ENCODE measurements around the gene DNAH14.
"Not testable (repeated sequence)": the region's sequence is repeated elsewhere in the genome, so short reads cannot be mapped to it uniquely, and the experiment has no call there.

The DNAH14 gene

DNA sequence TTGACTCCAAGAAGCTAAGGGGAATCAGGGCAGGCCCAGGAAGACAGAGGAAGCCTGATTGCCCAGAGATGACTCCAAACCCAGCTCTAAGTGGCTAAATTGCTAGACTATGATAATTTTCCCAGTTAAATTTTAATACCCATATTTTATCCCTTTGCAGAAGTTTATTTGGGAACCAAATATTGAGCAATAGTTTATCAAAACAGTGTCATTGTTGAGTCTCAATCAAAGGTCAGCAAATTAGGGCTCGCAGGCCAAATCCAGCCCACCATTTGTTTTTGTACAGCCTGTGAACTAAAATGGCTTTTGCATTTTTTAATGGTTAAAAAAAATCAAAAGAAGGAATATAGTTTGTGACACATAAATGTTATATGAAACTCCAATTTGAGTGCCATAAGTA lies 451.2 kb downstream of the DNAH14 start:
- no peak for DNase-seq (ENCODE audit: extremely low read depth in 1 of 2, low read depth in 1 of 2)

DNA sequence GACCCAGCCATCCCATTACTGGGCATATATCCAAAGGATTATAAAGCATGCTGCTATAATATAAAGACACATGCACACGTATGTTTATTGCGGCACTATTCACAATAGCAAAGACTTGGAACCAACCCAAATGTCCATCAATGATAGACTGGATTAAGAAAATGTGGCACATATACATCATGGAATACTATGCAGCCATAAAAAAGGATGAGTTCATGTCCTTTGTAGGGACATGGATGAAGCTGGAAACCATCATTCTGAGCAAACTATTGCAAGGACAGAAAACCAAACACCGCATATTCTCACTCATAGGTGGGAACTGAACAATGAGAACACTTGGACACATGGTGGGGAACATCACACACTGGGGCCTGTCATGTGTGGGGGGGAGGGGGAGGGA lies 457.4 kb downstream of the DNAH14 start:
- not testable (repeated sequence) for DNase-seq (ENCODE audit: extremely low read depth in 1 of 2, low read depth in 1 of 2)

DNA sequence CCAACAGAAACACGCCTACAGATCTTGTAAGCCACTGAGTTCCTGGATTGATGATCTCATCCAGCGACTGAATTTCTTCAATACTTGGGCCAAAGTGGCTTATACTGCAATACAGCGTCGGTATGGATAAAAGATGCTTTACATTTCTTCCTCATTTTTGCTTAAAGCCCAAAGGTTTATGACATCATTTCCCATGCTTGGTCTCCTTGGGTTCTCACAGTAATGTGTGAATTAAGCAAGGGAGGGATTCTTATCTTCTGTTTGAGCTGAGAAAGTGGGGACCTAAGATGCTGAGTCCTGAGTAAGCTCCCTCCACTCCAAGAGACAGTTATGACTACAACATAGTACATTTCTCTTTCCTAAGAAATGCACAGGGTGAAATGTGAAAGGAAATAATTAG lies 458.9 kb downstream of the DNAH14 start:
- DNase-seq (ENCODE audit: extremely low read depth in 1 of 2, low read depth in 1 of 2) = no peak

DNA sequence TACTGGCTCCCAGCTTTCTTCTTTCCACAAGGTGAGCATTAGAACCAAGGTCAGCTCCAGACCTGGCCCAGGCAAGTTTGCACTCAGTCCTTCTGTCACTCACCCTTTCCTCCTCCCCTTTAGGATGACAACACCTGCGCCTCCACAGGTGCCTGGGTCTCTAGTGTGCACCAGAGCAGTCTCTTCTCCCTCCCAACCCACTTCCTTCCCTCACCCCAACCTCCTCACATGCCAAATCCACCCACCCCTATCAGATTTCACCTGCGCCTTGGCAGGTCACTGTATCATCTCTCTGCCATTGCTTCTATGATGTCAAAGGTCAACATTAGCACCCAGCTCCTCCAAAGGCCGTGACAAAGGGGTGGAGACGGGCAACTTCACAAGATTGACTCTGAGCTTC lies 460.4 kb downstream of the DNAH14 start:
- no peak for DNase-seq (ENCODE audit: extremely low read depth in 1 of 2, low read depth in 1 of 2)

DNA sequence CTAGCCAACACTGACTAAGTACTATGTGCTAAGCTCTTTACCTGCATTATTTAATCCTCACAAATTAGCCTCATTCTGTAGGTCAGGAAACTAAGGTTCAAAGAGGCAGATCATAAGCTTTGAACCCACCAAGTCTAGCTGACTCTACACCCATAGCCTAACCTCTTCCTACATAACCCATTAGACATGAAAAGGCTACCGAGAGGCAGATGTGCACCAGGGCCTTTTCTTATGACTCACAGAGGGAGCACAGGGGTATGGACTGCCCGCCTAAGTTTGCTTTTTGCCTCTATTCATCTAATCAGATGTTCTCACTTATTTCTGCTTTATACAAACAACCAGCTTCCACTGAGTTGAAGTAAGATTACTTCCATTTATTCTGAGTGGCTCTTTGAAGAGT lies 466.9 kb downstream of the DNAH14 start:
- no peak for DNase-seq (ENCODE audit: extremely low read depth in 1 of 2, low read depth in 1 of 2)

DNA sequence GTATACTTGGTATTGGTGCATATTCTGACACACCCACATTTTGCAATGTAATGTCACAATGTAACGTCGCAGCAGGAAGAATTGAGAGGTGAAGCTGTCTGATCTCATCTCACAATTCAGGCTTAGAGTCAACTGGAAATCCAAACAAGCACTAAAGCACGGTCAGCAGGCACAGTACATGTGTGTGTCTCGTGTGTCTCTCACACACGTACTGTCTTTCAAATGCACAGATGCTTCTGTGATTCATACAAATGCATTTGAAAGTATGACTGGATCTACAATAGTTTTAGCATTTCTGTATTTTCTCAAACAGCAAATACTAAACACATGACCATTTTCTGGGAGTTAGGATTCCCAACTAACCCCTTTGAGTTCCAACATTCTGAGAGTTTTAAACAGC lies 471.5 kb downstream of the DNAH14 start:
- no peak for DNase-seq (ENCODE audit: extremely low read depth in 1 of 2, low read depth in 1 of 2)

DNA sequence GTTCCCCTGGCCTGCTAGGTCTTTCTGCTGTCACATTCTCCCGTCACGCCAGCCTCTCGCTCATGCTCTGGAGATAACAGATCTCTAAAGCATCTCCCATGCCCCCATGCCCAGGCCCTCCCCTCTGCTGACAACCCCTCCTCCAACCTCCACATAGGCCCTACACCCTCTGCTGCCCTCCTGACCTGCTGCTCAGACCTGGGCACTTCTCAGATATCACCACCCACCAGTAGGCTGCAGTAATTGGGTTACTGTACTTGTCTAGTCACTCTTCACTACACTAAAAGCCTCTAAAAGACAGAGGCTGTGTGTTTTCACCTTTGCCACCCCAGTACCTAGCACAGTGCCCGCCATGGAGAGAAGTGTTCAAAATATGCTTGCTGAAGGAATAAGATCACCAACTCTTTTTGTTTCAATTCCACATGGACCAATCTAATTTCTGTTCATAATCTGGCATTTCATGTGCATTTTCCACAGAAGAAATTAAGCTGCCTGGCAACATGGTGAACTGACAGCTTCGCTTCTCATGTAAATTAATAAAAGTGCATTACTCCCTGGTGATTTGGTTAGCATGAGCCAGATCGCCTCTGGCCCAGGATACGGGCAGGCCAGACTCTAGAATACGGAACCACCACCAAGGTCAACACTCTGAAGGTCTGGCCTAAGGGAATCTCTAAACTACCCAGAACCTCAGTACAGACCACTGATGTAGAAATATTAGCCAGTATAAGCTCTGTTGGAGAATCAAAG lies 477.7 kb downstream of the DNAH14 start:
- no peak for DNase-seq (ENCODE audit: extremely low read depth in 1 of 2, low read depth in 1 of 2)

DNA sequence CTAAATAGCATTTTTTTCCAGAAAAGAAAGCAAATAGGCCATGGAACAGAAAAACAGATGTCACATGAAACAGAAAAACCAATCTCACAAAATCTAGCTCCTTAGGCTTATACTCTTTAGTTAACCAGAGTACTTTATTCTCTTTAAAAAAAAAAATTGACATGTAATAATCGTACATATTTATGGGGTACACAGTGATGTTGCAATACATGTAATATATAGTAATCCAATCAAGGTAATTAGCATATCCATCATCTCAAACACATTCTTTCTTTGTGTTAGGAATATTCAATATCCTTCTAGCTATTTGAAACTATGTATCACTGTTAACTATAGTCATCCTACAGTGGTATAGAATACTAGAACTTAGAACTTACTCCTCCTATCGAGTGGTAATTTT lies 478.3 kb downstream of the DNAH14 start:
- DNase-seq (ENCODE audit: extremely low read depth in 1 of 2, low read depth in 1 of 2) = no peak

DNA sequence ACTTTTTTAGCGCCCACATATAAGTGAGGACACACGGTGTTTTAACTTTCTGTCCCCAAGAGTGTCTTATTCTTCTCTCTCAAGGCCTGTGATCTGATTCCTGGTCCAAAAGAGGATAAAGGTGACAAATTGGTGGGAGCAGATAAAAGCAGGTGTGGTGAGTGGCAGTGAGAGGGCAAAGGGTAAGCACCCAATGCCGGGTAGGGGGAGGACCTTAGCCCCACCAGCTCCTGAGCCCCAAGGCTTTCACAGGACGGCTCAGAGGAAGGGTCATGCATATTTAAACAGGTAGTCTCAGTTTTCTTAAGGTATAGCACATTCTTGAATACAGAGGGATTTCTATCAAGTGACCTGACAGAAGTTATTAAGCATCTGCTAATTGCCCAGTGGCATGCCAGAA lies 478.8 kb downstream of the DNAH14 start:
- no peak for DNase-seq (ENCODE audit: extremely low read depth in 1 of 2, low read depth in 1 of 2)

DNA sequence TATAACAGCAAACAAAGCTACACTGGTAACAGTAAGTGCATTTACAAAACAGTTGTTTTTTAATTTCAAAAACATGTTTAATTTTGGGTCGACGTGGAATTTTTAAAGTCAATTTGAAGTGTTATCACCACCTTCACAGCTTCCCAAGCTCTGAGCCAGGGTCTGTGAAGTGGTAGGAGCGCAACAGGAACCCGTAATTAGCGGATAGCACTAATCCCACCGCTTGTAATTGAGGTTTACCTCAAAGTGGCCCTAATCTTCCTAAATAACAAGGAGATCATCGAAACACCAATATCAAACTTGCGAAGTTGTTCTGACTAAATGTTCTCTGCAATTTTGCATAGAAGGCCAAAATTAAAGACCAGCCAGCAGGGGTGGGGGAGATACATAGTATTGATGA lies 479.6 kb downstream of the DNAH14 start:
- no peak for DNase-seq (ENCODE audit: extremely low read depth in 1 of 2, low read depth in 1 of 2)

DNA sequence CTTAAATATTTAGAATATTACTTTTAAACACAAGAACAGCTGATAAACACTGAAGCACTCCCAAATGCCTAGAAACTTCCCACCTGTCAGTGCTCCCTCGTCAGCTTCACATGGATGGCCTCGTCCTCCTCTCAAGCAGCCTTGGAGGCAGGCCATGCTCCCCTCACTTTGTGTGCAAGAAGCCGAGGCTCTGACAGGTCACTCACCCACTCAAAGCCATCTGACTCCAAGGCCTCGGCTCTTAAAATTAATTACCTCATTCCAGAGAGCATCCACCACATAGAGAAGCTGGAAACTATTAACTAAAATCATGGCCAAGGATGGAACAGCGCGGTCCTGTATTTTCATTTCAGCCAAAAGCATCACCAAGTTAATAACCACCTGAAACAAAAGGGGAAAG lies 480.6 kb downstream of the DNAH14 start:
- DNase-seq (ENCODE audit: extremely low read depth in 1 of 2, low read depth in 1 of 2) = no peak

DNA sequence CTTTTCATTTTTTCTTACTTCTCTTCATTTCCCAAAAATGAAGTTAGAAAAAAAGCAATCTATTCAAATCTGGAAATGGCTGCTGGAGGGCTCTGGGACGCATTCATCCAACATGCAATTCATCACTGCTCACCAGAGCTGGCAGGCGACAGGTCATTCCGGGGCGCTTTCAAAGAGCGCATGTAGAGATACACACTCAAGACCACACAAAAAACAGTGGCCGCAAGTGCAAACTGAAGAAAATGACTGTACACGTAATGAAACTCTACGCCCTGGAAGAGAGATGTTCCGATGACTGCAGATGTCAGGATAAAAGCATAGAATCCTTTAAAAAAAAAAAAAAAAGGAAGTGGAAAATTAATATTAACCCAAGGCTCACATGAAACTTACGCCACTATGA lies 482.8 kb downstream of the DNAH14 start:
- DNase-seq (ENCODE audit: extremely low read depth in 1 of 2, low read depth in 1 of 2) = no peak

DNA sequence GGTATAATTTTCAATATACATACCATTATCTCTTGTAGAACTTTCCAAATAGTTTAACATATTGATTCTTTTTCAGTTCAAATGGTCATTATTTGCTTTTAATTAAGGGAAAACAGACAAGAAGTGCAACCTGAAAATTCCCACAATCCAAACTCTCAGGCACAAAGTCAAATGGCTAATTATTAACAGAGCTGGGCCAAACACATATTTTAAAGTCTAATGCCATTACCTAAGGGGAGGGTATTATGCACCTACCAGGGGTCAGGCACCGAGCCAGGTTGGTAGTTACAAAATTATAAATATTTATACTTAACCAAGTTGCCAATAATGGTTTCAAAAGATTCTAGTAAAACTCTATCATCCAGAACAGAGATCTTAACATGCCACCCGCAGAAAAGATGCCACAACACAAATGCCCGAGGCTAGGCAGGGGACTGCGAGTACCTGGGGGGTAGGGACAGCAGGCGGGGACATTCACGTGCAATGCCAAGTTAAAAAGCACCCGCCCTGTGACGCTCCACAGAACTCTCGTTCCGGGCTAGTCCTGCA lies 483.4 kb downstream of the DNAH14 start:
- DNase-seq (ENCODE audit: extremely low read depth in 1 of 2, low read depth in 1 of 2) = no peak

DNA sequence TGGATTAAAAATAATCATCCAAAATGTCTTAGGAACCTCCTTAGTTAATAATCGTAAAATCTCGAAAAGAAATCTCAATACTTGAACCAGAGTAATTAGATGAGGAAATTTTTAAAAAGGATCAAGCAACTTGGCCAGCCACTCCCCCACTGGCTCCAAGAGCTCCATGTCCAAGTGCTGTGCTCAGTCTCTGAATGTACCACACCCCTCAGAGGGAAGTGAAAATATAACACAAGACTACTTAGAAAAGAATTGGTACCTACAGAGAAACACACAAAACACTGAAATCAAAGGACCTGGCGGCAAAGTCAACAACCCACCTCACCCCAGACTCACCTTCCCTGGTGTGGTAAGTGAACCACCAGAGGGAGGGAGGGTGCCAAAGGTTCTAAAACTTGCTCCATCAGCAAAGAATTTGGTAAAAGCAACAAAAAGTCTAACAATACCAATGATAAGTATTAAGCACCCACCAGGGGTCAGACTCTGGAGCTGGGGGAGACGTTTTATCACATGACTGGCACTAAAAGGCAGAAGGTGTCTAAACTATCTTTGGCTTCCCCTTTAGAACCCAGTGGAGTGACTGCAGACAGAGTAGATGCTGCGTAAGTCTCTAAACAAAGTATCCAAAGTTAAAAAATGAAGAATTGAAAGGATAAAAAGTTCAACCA lies 484.4 kb downstream of the DNAH14 start:
- DNase-seq (ENCODE audit: extremely low read depth in 1 of 2, low read depth in 1 of 2) = no peak

DNA sequence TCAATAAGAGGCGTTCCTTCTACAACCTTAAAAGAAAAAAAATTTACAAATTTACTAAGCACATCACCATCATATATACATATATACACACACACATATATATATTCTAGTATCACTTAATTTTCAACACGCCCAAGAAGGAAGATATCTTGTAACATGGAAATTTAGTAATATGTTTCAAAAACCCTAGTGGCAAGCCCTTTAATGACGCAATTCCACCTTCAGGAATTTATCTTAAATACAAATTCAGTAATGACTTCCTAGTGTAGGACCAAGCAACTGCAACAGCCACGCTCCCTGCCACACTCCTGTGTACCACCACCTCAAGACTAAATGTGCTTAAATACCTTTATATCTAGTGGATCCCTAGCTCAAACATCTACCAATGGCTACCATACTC lies 485.8 kb downstream of the DNAH14 start:
- DNase-seq (ENCODE audit: extremely low read depth in 1 of 2, low read depth in 1 of 2) = no peak

DNA sequence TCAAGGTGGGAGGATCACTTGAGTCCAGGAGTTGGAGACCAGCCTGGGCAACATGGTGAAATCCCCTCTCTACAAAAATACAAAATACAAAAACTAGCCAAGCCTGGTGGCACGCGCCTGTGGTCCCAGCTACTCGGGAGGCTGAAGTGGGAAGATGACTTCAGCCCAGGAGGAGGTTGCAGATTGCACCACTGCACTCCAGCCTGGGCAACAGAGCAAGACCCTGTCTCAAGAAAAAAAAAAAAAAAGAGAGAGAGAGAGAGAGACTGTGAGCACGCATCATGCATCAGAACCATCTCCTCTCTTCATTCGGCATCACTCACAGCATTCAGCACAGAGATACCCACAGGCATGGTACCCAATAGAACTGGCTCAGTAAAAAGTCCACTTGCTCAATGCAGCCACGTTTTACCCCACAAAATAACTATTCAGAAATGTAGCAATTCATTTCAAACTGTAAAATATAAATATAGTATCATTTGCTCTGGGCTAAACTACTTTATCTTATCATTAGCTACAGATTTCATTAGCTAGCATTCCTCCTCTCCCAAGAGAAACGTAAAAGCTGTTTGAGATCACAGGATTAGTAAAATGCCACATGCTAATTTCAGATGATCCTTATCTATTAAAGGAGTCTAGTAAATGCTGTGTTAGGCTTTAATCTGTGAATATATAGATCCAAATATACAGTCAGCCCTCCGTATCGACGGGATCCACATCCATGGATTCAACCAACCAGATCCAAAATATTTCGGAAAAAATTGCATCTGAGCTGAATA lies 486.7 kb downstream of the DNAH14 start:
- DNase-seq (ENCODE audit: extremely low read depth in 1 of 2, low read depth in 1 of 2) = no peak

DNA sequence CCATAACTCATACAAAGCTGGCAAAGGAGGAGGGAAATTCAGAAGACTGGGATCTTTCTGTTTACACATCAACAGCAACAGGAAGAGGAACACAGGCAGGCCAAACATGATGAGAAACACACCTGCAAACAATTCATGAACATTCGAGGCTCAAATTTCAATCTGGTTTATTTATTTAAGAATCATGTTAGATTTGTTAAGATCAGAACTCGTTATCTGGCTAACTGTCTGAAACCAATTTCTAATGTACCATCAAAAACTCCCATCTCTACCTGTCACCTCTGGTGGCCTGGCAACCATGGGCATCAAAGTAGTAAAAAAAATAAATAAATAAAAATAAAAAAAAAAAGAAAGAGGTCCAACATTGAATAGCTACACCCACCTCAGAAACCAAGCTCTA lies 488.6 kb downstream of the DNAH14 start:
- no peak for DNase-seq (ENCODE audit: extremely low read depth in 1 of 2, low read depth in 1 of 2)

DNA sequence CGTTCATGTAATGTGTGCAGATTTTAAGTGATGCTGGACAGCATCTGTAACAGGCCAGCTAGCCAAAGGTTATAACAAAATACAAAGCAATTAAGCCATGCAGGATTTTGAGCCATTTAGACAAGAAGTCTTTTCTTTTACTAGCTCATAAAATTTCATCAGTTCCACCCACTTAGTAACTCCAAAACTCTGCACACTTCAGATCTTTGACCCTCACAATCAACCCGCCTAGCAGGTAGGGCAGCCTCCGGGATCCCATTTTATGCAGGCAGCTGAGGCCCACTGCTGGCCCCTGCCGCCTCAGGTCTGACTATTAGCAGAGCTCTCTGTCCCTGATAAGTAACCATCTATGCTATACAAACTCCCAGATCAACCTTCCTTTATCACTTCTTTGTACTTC lies 489.1 kb downstream of the DNAH14 start:
- DNase-seq (ENCODE audit: extremely low read depth in 1 of 2, low read depth in 1 of 2) = no peak

DNA sequence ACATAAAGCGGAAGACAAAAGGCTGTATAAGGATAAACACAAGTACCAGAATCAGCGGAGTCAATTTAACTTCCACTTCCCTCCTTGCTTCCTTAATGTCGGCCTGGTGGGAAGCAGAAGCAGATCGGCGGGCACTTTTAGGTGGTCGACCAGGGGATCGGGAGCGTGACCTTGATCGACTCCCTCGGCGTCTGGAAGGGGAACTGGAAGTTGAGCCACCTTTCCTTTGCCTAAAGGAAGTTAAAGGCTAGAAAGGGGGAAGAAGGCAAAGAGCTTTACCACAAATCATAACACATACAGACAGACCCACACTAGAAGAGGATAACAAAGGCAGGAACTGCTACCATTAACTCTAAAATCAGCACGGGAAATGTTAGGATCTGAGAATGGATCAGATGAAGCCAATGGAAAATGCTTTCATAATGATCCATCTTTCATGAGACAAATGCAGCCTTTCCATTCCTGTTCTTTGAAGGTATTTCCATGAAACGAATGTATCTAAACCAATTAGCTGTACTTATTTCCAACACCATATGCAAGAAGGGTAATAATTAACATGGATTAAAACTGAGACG lies 492.6 kb downstream of the DNAH14 start:
- no peak for DNase-seq (ENCODE audit: extremely low read depth in 1 of 2, low read depth in 1 of 2)

DNA sequence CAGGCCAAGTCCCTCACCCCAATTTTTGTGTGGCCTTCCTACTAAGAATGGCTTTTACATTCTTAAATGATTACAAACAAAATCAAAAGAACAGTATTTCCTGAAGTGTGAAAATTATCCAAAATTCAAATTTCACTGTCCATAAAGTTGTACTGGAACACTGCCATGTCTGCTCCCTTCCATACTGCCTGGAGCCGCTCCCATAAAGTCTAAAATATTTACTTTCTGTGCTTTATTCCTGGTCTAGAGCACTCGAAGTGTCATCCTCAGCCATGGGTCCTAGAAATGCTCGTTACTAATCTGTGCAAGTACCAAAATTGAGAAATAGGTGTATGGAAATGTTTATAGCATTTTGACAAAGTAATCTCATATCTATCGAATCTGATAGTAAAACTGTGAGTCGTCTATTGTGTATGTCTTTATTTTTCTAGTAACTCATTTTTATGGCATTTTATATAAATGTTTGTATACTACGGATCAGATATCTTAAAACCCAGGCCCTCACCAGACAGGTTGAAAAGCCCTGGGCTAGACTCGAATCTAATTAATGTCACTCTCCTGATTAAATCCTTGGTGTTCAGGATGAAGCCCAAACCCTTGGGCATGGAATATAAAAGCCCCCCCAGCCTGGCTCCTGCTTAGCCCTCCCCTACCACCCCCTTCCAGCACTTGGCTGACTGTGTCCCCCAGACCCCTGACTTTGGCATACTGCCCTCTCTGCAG lies 493.5 kb downstream of the DNAH14 start:
- no peak for DNase-seq (ENCODE audit: extremely low read depth in 1 of 2, low read depth in 1 of 2)

DNA sequence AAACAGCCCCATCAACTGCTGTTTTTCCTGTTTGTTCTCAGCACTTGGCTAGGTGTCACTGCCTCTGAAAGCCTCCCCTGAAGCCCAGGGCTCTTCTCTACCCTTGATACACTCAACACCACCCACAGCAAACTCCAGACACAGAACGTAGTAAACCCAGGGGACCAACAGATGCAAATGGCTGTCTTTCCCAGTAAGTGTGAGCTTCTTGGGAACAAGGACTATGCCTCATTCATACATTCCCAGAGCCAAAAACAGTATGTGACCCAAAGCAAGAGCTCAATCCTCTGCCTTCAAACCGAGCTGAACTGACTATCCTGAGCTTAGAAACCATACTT lies 494.0 kb downstream of the DNAH14 start:
- no peak for DNase-seq (ENCODE audit: extremely low read depth in 1 of 2, low read depth in 1 of 2)

Data from stimulated activated CD8-positive, alpha-beta memory T cell treated with anti-CD3 and anti-CD28 coated beads, Interleukin-7, amount 100 ng/mL, for 48 hours (primary cell).